K562 (cell line): Measurements from ENCODE around the gene ARSD. TPM values are rescaled to one million over a fixed set of nuclear protein-coding genes. Genes with fewer than 3 reads are reported as not detected.

Source experiments
- ATAC-seq: fragments of 200-7000 bp; cut with Tn5 transposase; 3 replicates; pipeline ENCODE4 v1.9.1; 2020; ENCODE audit warnings: moderate library complexity
- BruUV-seq: library from RNA; stranded (reverse); fragments of 400-500 nt; replicated peaks from 2 replicates; lab custom pipeline; 2021; lab: Mats Ljungman, UMichigan
- CTCF ChIA-PET: fragments of 300-600 bp; formaldehyde crosslinking; extraction: SDS; loops from one replicate; lab custom pipeline; 2021; ENCODE audit warnings: low intra/inter-chr PET ratio; lab: Yijun Ruan, JAX
- POLR2A ChIA-PET: fragments of 300-600, 350-650 bp; sonication (Branson Sonifier 250); formaldehyde crosslinking; extraction: SDS; loops from one replicate; lab custom pipeline; 2021; ENCODE audit warnings: antibody characterized with exemption, inconsistent platforms; lab: Yijun Ruan, JAX
- DNase-seq, 4 experiments: peaks; one replicate each; pipeline versions ENCODE4 v3.0.0 to v3.0.0-alpha.2; 2011 to 2018; ENCODE audit warnings: low spot score in 3 of 4, mixed read lengths in 3 of 4; ENCODE audit errors: extremely low read depth in 1 of 4
- FAIRE-seq: peaks from 2 replicates; lab custom pipeline; 2011; peaks lifted over from hg19 to GRCh38; lab: Jason Lieb, UNC
- H2AFZ ChIP-seq: 2 replicates; pipeline ENCODE4 v1.6.0; 2011; ENCODE audit warnings: low read depth, low read length, control low read depth, inconsistent platforms
- H3K27ac ChIP-seq: fragments of 200-600 bp; 3 replicates; pipeline ENCODE4 v1.8.0; 2011; ENCODE audit warnings: low read depth, mild to moderate bottlenecking, control low read depth, inconsistent platforms, low read length, moderate library complexity, mixed read lengths; ENCODE audit errors: extremely low read depth
- H3K27me3 ChIP-seq, 2 experiments: fragments of 300-600 bp in 1 of 2; 2 replicates in 1 of 2; 3 replicates in 1 of 2; pipeline versions ENCODE4 v1.6.0 to v1.8.0; 2011; ENCODE audit warnings: inconsistent platforms in 2 of 2, low read length in 2 of 2, mild to moderate bottlenecking in 1 of 2, mixed read lengths in 1 of 2, moderate library complexity in 1 of 2; ENCODE audit not compliant: control insufficient read depth in 2 of 2, insufficient read depth in 2 of 2
- H3K36me3 ChIP-seq: fragments of 300-600 bp; 3 replicates; pipeline ENCODE4 v1.8.0; 2011; ENCODE audit warnings: mild to moderate bottlenecking, low read length, inconsistent platforms; ENCODE audit not compliant: control insufficient read depth, insufficient read depth
- H3K4me1 ChIP-seq, 2 experiments: fragments of 200-600 bp in 1 of 2; replicated peaks in 1 of 2; 2 replicates in 1 of 2; 3 replicates in 1 of 2; pipeline versions ENCODE4 v1.5.1 to v1.8.0; 2011; ENCODE audit warnings: inconsistent platforms in 2 of 2, low read length in 2 of 2, mild to moderate bottlenecking in 1 of 2, mixed read lengths in 1 of 2, moderate library complexity in 1 of 2; ENCODE audit not compliant: control insufficient read depth in 2 of 2, insufficient read depth in 2 of 2
- H3K4me2 ChIP-seq: 2 replicates; pipeline ENCODE4 v1.6.1; 2011; ENCODE audit warnings: low read length, control low read depth, inconsistent platforms, mixed read lengths; ENCODE audit not compliant: insufficient read depth
- H3K4me3 ChIP-seq: fragments of 200-600 bp; sonication (generic), shearing (Covaris generic); 2 replicates; pipeline ENCODE4 v1.5.1; 2016; ENCODE audit warnings: control low read depth, inconsistent platforms
- H3K79me2 ChIP-seq: fragments of 200-600 bp; 3 replicates; pipeline ENCODE4 v1.8.0; 2011; ENCODE audit warnings: low read length, inconsistent platforms; ENCODE audit not compliant: control insufficient read depth, insufficient read depth
- H3K9ac ChIP-seq, 2 experiments: 2 replicates each; pipeline versions ENCODE4 v1.6.0 to v1.6.1; 2011; ENCODE audit warnings: low read depth in 2 of 2, low read length in 2 of 2, control low read depth in 1 of 2, inconsistent platforms in 1 of 2, mild to moderate bottlenecking in 1 of 2, mixed read lengths in 1 of 2; ENCODE audit not compliant: insufficient read depth in 1 of 2
- H3K9me1 ChIP-seq: one replicate; pipeline ENCODE4 v1.6.0; 2011; ENCODE audit warnings: inconsistent platforms, mild to moderate bottlenecking, low read length, moderate library complexity; ENCODE audit not compliant: control insufficient read depth, insufficient read depth
- H3K9me3 ChIP-seq: replicated peaks from 2 replicates; pipeline ENCODE4 v1.5.1; 2011; ENCODE audit warnings: low read depth, low read length, inconsistent platforms; ENCODE audit not compliant: control insufficient read depth, insufficient read depth
- H4K20me1 ChIP-seq: replicated peaks from 2 replicates; pipeline ENCODE4 v1.6.1; 2011; ENCODE audit warnings: low read length, inconsistent platforms, mixed read lengths; ENCODE audit not compliant: control insufficient read depth, insufficient read depth
- CEBPB ChIP-seq: fragments of 450-650 bp; IDR thresholded peaks from 2 replicates; pipeline ENCODE4 v1.6.1; 2016; ENCODE audit warnings: missing genetic modification characterization, missing compliant biosample characterization
- FOSL1 ChIP-seq: fragments of 200-800 bp; sonication (Bioruptor generic); conservative IDR thresholded peaks from 2 replicates; pipeline ENCODE4 v1.6.1; 2016; ENCODE audit warnings: missing genetic modification characterization, missing compliant biosample characterization
- HMG20B ChIP-seq: fragments of 250-450 bp; sonication (Bioruptor Pico); IDR thresholded peaks from 2 replicates; pipeline ENCODE4 v1.5.0; 2021; ENCODE audit warnings: mild to moderate bottlenecking
- MAFF ChIP-seq: IDR thresholded peaks from 2 replicates; pipeline ENCODE4 v1.6.1; 2012; ENCODE audit warnings: low read length, improper control_type of control experiment
- ZNF740 ChIP-seq, 3 experiments: fragments of 200-800 bp in 1 of 3; sonication (Bioruptor generic) in 1 of 3; sonication (generic) in 1 of 3; formaldehyde crosslinking in 1 of 3; IDR thresholded peaks; 2 replicates each; pipeline versions ENCODE4 v1.6.1 to v1.8.0; 2016 to 2022; ENCODE audit warnings: mild to moderate bottlenecking in 2 of 3, missing compliant biosample characterization in 2 of 3, missing genetic modification characterization in 2 of 3, missing genetic modification reagents in 1 of 3
- ZNF76 ChIP-seq: fragments of 250-450 bp; sonication (Bioruptor Pico); IDR thresholded peaks from 2 replicates; pipeline ENCODE4 v1.4.0; 2020; ENCODE audit warnings: mild to moderate bottlenecking, moderate library complexity, borderline replicate concordance
- WGBS: fragments of 100-300 bp; shearing (Covaris generic); methylation state at CpG from one replicate; pipeline ENCODE4 v1.1.6; 2016; ENCODE audit warnings: low coverage, mixed read lengths; ENCODE audit not compliant: insufficient coverage; ENCODE audit errors: missing lambda C conversion rate; 5-methylcytosine and 5-hydroxymethylcytosine counted together
- in situ Hi-C: fragments of 300-500 bp; cut with MboI; formaldehyde crosslinking; loops from 4 replicates; pipeline ENCODE4 v1.15.0; 2018; ENCODE audit warnings: inconsistent platforms, mixed read lengths
- intact Hi-C: fragments of 100-400 bp; cut with micrococcal nuclease; formaldehyde crosslinking; loops from 2 replicates; pipeline ENCODE4 v1.14.2; 2022
- polyA plus RNA-seq, 8 experiments: library from polyadenylated mRNA; depleted of rRNA in 4 of 8; stranded (reverse) in 5 of 8; unstranded in 3 of 8; fragments of >200 nt; fragmentation: Nextera tagmentation in 2 of 8; fragmentation: Illumina TruSeq in 1 of 8; extraction: Ambion mirVana in 2 of 8; extraction: Trizol in 1 of 8; gene quantifications; 2 replicates each; pipeline versions ENCODE4 v1.2.1 to v1.2.3, GENCODE V29; 2011 to 2014; ENCODE audit warnings: inconsistent platforms in 1 of 8, missing spikeins in 1 of 8
- total RNA-seq, 7 experiments: library from RNA; depleted of rRNA in 6 of 7; stranded (reverse); fragments of >200 nt in 6 of 7; fragmentation: Illumina TruSeq in 2 of 7; extraction: Trizol in 2 of 7; gene quantifications; 2 replicates each; pipeline versions ENCODE4 v1.2.1 to v1.2.3, GENCODE V29; 2011 to 2021; ENCODE audit warnings: low replicate concordance in 1 of 7

Gene ARSD
- total and polyA plus RNA-seq, 9 of the 15 experiments (the other 6 are each of a cell fraction or from before 2014, with no cell fraction given): 0.05 to 0.23 (median 0.09) TPM; not detected in 1

GRCh38 chrX:2857566-2857965 is 71.6 kb downstream of the ARSD start:
- H2AFZ ChIP-seq: no peak overlapping the region
- CTCF ChIA-PET: no interaction called here
- TF ChIP-seq FOSL1 (tag) (no peak), ZNF740 (CRISPR knock-in tag; IDR thresholded peaks at IDR 0.05) (no peak), ZNF740 (tag; IDR thresholded peaks at IDR 0.05) (no peak), MAFF (no peak), HMG20B (CRISPR knock-in tag) (no peak), CEBPB (tag) (no peak), ZNF76 (no peak)
- no peaks in the 10 kb centered on the region for H3K9me3 ChIP-seq
- FAIRE-seq (no peak), ATAC-seq (no peak), DNase-seq (peak in 1 of 4 experiments; percentile 11)
- POLR2A ChIA-PET: no interaction called here
- no peaks in the 10 kb centered on the region; a peak in 1 of 5 replicates for H3K4me1 ChIP-seq
- H3K4me3 ChIP-seq: no peak overlapping the region
- no peaks in the 10 kb centered on the region for H3K27me3 ChIP-seq
- intact Hi-C loops (no loop called here), in situ Hi-C loops (no loop called here)
- no TSS peak for BruUV-seq
- WGBS: 84% methylated on average over 3 of the region's 3 CpGs
- H3K4me2 ChIP-seq: no peak overlapping the region
- H4K20me1 ChIP-seq: no peaks in the 10 kb centered on the region
- no peaks in the 10 kb centered on the region for H3K36me3 ChIP-seq
- no peak overlapping the region for H3K27ac ChIP-seq
- H3K79me2 ChIP-seq: no peaks in the 10 kb centered on the region
- no peaks in the 10 kb centered on the region for H3K9me1 ChIP-seq
- H3K9ac ChIP-seq: no peak overlapping the region
